GM13977 (cell line): ENCODE data around the gene GABPB1.

ENCODE experiments used
- DNase-seq: peaks from one replicate; pipeline ENCODE4 v3.0.0; 2012; ENCODE audit warnings: low spot score
- in situ Hi-C: fragments of 300-500 bp; cut with MboI; formaldehyde crosslinking; loops from one replicate; pipeline ENCODE4 v1.12.0; 2022; ENCODE audit warnings: low sequenced_read_pairs, low pct_unique_long_range_greater_than_20kb, mixed read lengths, inconsistent platforms; ENCODE audit not compliant: unreplicated experiment
- TF ChIP-seq, protein P1 (sequence below): IDR thresholded peaks from 2 replicates; pipeline ENCODE4 v1.5.1; 2012; ENCODE audit warnings: mild to moderate bottlenecking, control low read depth; ENCODE audit not compliant: insufficient read depth; ENCODE audit errors: extremely low read depth, missing control alignments

GABPB1 gene

GRCh38 chr15:50287324-50288116 lies 67.5 kb downstream of the GABPB1 start:
- in situ Hi-C loops: no loop called here

DNA sequence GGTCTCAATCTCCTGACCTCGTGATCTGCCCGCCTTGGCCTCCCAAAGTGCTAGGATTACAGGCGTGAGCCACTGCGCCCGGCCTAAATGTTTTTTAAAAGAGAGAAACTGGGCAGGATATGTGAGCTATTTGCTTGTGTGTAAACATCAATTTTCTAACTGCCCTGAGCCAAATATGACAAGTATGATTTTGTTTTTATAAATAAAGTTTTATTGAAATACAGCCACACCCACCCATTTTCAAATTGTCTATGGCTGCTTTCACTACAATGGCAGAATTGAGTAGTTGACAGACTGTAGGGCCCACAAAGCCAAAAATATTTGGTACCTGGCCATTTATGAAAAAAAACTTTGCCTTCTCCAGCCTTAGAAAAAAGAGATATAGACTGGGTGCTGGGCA lies 73.6 kb downstream of the GABPB1 start:
- no peak for DNase-seq
- TF ChIP-seq, protein P1, sequence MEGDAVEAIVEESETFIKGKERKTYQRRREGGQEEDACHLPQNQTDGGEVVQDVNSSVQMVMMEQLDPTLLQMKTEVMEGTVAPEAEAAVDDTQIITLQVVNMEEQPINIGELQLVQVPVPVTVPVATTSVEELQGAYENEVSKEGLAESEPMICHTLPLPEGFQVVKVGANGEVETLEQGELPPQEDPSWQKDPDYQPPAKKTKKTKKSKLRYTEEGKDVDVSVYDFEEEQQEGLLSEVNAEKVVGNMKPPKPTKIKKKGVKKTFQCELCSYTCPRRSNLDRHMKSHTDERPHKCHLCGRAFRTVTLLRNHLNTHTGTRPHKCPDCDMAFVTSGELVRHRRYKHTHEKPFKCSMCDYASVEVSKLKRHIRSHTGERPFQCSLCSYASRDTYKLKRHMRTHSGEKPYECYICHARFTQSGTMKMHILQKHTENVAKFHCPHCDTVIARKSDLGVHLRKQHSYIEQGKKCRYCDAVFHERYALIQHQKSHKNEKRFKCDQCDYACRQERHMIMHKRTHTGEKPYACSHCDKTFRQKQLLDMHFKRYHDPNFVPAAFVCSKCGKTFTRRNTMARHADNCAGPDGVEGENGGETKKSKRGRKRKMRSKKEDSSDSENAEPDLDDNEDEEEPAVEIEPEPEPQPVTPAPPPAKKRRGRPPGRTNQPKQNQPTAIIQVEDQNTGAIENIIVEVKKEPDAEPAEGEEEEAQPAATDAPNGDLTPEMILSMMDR: no peak

More at GRCh38 chr15:50287324-50288116, 67.5 kb downstream of the GABPB1 start:
- no peak for DNase-seq
- TF ChIP-seq, protein P1: no peak

GRCh38 chr15:50280271-50280670 lies 74.7 kb downstream of the GABPB1 start:
- TF ChIP-seq, protein P1: no peak
- in situ Hi-C loops: no loop called here
- DNase-seq: no peak

More for the DNA sequence above, 73.6 kb downstream of the GABPB1 start:
- in situ Hi-C loops: no loop called here

- in situ Hi-C loops: no loop called here
- TF ChIP-seq, protein P1: no peak
- no peak for DNase-seq
These were observed 76.5 kb downstream of the GABPB1 start for GRCh38 chr15:50278496-50278895.

- in situ Hi-C loops: no loop called here
- DNase-seq: no peak
- TF ChIP-seq, protein P1: no peak
These were observed 77.6 kb downstream of the GABPB1 start for GRCh38 chr15:50277370-50277769.

DNA sequence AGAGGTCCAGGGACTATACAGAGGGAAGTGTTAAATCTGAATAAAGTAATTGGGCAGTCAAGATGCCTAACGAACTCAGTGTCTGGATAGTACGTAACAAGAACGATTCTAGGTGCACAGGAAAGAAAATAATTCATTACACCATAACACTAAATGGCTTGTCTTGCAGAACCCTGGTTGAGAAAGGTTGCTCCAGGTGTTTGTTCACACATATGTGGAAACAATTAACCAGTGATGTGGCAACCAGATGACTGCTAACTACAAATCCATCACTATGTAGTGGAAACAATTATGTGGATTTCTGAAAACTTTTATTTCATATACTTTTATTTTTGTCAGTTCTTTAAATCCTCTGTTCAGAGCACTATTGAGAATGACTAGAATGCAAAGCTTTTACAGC lies 79.1 kb downstream of the GABPB1 start:
- in situ Hi-C loops: no loop called here
- DNase-seq: no peak
- TF ChIP-seq, protein P1: no peak
